GM21360 (cell line): ENCODE measurements around the gene MELTF.

Source experiments
- ATAC-seq: cut with Tn5 transposase; IDR thresholded peaks from one replicate; pipeline ENCODE4 v1.9.1; 2021; ENCODE audit warnings: mild to moderate bottlenecking, moderate library complexity; ENCODE audit not compliant: unreplicated experiment

Gene MELTF

GRCh38 chr3:197010556-197011351 lies 18.9 kb downstream of the MELTF start:
- no peak for ATAC-seq

GRCh38 chr3:197009532-197010019 lies 20.0 kb downstream of the MELTF start:
- no peak for ATAC-seq

- ATAC-seq = no peak
Measured at GRCh38 chr3:197008436-197009209, 21.0 kb downstream of the MELTF start.

- ATAC-seq = no peak
Measured at GRCh38 chr3:197007953-197008352, 21.7 kb downstream of the MELTF start.

GRCh38 chr3:197007296-197007940 lies 22.2 kb downstream of the MELTF start:
- ATAC-seq = no peak

GRCh38 chr3:197006860-197007259 lies 22.8 kb downstream of the MELTF start:
- no peak for ATAC-seq

GRCh38 chr3:197006446-197006845 lies 23.2 kb downstream of the MELTF start:
- ATAC-seq = no peak

GRCh38 chr3:197003461-197004385 lies 25.9 kb downstream of the MELTF start:
- ATAC-seq = no peak

GRCh38 chr3:197002701-197003454 lies 26.7 kb downstream of the MELTF start:
- ATAC-seq = peak; percentile 61

GRCh38 chr3:197001972-197002700 lies 27.5 kb downstream of the MELTF start:
- peak; percentile 11 for ATAC-seq

GRCh38 chr3:197001106-197001971 lies 28.3 kb downstream of the MELTF start:
- ATAC-seq = no peak

- ATAC-seq = no peak
Measured at GRCh38 chr3:197000211-197000610, 29.4 kb downstream of the MELTF start.

- no peak for ATAC-seq
Measured at GRCh38 chr3:196998966-196999760, 30.5 kb downstream of the MELTF start.

- no peak for ATAC-seq
Measured at GRCh38 chr3:196997311-196997710, 32.3 kb downstream of the MELTF start.

- no peak for ATAC-seq
Measured at GRCh38 chr3:196996454-196997265, 33.0 kb downstream of the MELTF start.

- ATAC-seq = no peak
Measured at GRCh38 chr3:196995646-196996355, 33.8 kb downstream of the MELTF start.
